ENCODE data around the gene FOXE1.

The FOXE1 gene

DNA sequence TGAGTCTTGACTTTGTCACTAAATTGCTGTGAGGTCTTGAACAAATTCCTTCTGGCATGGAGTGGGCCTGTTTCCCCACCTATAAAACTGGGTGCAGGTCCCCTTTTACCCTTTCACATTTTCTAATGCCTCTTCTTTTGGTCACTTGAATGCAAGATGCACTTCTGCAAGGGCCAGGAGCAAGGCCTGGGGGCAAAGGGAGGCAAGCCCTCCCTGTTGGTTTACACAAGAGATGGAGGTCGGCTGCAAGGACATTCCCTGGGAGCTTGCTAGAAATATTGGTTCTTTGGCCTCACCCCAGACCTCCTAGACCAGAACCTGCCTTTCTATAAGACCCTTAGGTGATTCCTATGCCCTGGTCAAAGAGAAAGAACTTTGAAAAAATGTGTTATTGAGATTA, 5.8 kb downstream of the FOXE1 start:
- Histone ChIP-seq H3K27ac (ENCODE audit: extremely low read depth, low read depth, low read length) (no peak overlapping the region), H3K4me3 (ENCODE audit: low read depth, low read length) (no peak overlapping the region), H3K4me1 (ENCODE audit: control insufficient read depth, insufficient read depth, low read length) (no peaks in the 10 kb centered on the region), H3K9me3 (ENCODE audit: control insufficient read depth, insufficient read depth, low read depth, low read length) (no peaks in the 10 kb centered on the region), H3K36me3 (ENCODE audit: control insufficient read depth in 2 of 2, insufficient read depth in 1 of 2, low read length in 2 of 2) (no peaks in the 10 kb centered on the region)
- CTCF ChIA-PET, result interaction anchor here (0.6 kb wide), 1 partner anchor 67 kb away, joined by 4 read pairs; no protein-coding TSS in a partner anchor
- POLR2A ChIA-PET, result no interaction called here
- TF ChIP-seq, protein P1, sequence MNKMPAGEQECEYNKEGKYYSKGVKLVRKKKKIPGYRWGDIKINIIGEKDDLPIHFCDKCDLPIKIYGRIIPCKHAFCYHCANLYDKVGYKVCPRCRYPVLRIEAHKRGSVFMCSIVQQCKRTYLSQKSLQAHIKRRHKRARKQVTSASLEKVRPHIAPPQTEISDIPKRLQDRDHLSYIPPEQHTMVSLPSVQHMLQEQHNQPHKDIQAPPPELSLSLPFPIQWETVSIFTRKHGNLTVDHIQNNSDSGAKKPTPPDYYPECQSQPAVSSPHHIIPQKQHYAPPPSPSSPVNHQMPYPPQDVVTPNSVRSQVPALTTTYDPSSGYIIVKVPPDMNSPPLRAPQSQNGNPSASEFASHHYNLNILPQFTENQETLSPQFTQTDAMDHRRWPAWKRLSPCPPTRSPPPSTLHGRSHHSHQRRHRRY (tag by site-specific recombination; IDR thresholded peaks at IDR 0.05), result no peak
- TF ChIP-seq IKZF3 (tag by site-specific recombination; IDR thresholded peaks at IDR 0.05) (no peak), SALL2 (tag by site-specific recombination; IDR thresholded peaks at IDR 0.05; ENCODE audit: borderline replicate concordance) (no peak), ZNF423 (tag by site-specific recombination; IDR thresholded peaks at IDR 0.05) (no peak), ZNF175 (tag by site-specific recombination; IDR thresholded peaks at IDR 0.05) (no peak), ZNF670 (tag by site-specific recombination; IDR thresholded peaks at IDR 0.05; ENCODE audit: low read depth) (no peak), OSR2 (tag by site-specific recombination; IDR thresholded peaks at IDR 0.05) (no peak), ZNF792 (tag by site-specific recombination; IDR thresholded peaks at IDR 0.05) (no peak), ZSCAN23 (tag by site-specific recombination; IDR thresholded peaks at IDR 0.05) (no peak)
- TF ChIP-seq, protein P2, sequence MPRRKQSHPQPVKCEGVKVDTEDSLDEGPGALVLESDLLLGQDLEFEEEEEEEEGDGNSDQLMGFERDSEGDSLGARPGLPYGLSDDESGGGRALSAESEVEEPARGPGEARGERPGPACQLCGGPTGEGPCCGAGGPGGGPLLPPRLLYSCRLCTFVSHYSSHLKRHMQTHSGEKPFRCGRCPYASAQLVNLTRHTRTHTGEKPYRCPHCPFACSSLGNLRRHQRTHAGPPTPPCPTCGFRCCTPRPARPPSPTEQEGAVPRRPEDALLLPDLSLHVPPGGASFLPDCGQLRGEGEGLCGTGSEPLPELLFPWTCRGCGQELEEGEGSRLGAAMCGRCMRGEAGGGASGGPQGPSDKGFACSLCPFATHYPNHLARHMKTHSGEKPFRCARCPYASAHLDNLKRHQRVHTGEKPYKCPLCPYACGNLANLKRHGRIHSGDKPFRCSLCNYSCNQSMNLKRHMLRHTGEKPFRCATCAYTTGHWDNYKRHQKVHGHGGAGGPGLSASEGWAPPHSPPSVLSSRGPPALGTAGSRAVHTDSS (tag by site-specific recombination; IDR thresholded peaks at IDR 0.05), result no peak

DNA sequence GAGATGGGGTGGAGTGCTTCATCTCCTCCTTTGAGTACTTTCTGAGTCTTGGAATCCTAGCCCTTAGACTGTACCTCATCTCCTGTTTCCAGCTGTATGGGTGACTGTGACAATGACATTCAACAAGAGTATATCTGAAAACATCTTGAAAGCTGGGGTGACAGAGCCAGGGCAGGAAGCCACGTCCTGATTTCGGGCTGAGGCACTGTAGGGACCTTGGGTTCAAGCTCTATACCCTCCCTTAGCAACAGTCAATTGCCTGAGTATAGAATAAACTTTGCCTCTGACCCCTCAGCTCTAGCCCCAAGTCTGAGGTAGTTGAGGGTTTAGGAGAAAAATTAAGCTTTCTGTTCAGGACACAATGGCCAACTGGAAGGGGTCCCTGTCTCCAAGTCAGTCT, 6.3 kb downstream of the FOXE1 start:
- ChIA-PET POLR2A (no interaction called here), CTCF (interaction anchor here (0.6 kb wide), 1 partner anchor 68 kb away, joined by 4 read pairs; no protein-coding TSS in a partner anchor)
- no peak overlapping the region for H3K4me3 ChIP-seq (ENCODE audit: low read depth, low read length)
- no peaks in the 10 kb centered on the region for H3K9me3 ChIP-seq (ENCODE audit: control insufficient read depth, insufficient read depth, low read depth, low read length)
- no peaks in the 10 kb centered on the region for H3K36me3 ChIP-seq (ENCODE audit: control insufficient read depth in 2 of 2, insufficient read depth in 1 of 2, low read length in 2 of 2)
- no peak overlapping the region for H3K27ac ChIP-seq (ENCODE audit: extremely low read depth, low read depth, low read length)
- no peaks in the 10 kb centered on the region for H3K4me1 ChIP-seq (ENCODE audit: control insufficient read depth, insufficient read depth, low read length)
- TF ChIP-seq SP2 (tag by site-specific recombination; IDR thresholded peaks at IDR 0.05), result no peak
- no peak for TF ChIP-seq ZNF76 (tag by site-specific recombination; IDR thresholded peaks at IDR 0.05; ENCODE audit: borderline replicate concordance, low read depth)
- TF ChIP-seq ZNF24 (tag by site-specific recombination; IDR thresholded peaks at IDR 0.05), result no peak
- TF ChIP-seq ZNF629 (tag by site-specific recombination; IDR thresholded peaks at IDR 0.05), result no peak
- no peak for TF ChIP-seq ZFP3 (tag by site-specific recombination; IDR thresholded peaks at IDR 0.05; ENCODE audit: low read depth)
- TF ChIP-seq ZNF571 (tag by site-specific recombination; IDR thresholded peaks at IDR 0.05), result no peak
- TF ChIP-seq KLF7 (tag by site-specific recombination; IDR thresholded peaks at IDR 0.05; ENCODE audit: borderline replicate concordance), result no peak
- no peak for TF ChIP-seq ZNF654 (tag by site-specific recombination; IDR thresholded peaks at IDR 0.05; ENCODE audit: low read depth)
- no peak for TF ChIP-seq ZNF121 (tag by site-specific recombination; IDR thresholded peaks at IDR 0.05)
- no peak for TF ChIP-seq ZNF776 (tag by site-specific recombination; IDR thresholded peaks at IDR 0.05; ENCODE audit: borderline replicate concordance)
- TF ChIP-seq, protein P3, sequence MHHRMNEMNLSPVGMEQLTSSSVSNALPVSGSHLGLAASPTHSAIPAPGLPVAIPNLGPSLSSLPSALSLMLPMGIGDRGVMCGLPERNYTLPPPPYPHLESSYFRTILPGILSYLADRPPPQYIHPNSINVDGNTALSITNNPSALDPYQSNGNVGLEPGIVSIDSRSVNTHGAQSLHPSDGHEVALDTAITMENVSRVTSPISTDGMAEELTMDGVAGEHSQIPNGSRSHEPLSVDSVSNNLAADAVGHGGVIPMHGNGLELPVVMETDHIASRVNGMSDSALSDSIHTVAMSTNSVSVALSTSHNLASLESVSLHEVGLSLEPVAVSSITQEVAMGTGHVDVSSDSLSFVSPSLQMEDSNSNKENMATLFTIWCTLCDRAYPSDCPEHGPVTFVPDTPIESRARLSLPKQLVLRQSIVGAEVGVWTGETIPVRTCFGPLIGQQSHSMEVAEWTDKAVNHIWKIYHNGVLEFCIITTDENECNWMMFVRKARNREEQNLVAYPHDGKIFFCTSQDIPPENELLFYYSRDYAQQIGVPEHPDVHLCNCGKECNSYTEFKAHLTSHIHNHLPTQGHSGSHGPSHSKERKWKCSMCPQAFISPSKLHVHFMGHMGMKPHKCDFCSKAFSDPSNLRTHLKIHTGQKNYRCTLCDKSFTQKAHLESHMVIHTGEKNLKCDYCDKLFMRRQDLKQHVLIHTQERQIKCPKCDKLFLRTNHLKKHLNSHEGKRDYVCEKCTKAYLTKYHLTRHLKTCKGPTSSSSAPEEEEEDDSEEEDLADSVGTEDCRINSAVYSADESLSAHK (tag by site-specific recombination; IDR thresholded peaks at IDR 0.05), result no peak
- TF ChIP-seq, protein P1 (tag by site-specific recombination; IDR thresholded peaks at IDR 0.05), result no peak
- TF ChIP-seq ZBTB8A (tag by site-specific recombination; IDR thresholded peaks at IDR 0.05), result no peak
- TF ChIP-seq, protein P4, sequence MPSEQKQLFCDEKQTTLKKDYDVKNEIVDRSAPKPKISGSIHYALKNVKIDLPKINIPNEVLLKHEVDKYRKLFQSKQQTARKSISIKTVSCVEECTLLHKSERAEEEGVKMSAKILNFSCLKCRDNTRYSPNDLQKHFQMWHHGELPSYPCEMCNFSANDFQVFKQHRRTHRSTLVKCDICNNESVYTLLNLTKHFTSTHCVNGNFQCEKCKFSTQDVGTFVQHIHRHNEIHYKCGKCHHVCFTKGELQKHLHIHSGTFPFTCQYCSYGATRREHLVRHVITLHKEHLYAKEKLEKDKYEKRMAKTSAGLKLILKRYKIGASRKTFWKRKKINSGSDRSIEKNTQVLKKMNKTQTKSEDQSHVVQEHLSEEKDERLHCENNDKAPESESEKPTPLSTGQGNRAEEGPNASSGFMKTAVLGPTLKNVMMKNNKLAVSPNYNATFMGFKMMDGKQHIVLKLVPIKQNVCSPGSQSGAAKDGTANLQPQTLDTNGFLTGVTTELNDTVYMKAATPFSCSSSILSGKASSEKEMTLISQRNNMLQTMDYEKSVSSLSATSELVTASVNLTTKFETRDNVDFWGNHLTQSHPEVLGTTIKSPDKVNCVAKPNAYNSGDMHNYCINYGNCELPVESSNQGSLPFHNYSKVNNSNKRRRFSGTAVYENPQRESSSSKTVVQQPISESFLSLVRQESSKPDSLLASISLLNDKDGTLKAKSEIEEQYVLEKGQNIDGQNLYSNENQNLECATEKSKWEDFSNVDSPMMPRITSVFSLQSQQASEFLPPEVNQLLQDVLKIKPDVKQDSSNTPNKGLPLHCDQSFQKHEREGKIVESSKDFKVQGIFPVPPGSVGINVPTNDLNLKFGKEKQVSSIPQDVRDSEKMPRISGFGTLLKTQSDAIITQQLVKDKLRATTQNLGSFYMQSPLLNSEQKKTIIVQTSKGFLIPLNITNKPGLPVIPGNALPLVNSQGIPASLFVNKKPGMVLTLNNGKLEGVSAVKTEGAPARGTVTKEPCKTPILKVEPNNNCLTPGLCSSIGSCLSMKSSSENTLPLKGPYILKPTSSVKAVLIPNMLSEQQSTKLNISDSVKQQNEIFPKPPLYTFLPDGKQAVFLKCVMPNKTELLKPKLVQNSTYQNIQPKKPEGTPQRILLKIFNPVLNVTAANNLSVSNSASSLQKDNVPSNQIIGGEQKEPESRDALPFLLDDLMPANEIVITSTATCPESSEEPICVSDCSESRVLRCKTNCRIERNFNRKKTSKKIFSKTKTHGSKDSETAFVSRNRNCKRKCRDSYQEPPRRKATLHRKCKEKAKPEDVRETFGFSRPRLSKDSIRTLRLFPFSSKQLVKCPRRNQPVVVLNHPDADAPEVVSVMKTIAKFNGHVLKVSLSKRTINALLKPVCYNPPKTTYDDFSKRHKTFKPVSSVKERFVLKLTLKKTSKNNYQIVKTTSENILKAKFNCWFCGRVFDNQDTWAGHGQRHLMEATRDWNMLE (tag by site-specific recombination; conservative IDR thresholded peaks at IDR 0.05; ENCODE audit: low read depth), result no peak

Data from HEK293 (cell line).